HG02642 (cell line): ENCODE measurements around the gene SPATS2L.

Source experiments
- ATAC-seq: cut with Tn5 transposase; IDR thresholded peaks from one replicate; pipeline ENCODE4 v1.9.1; 2021; ENCODE audit warnings: mild to moderate bottlenecking; ENCODE audit not compliant: unreplicated experiment, poor library complexity

The SPATS2L gene

DNA sequence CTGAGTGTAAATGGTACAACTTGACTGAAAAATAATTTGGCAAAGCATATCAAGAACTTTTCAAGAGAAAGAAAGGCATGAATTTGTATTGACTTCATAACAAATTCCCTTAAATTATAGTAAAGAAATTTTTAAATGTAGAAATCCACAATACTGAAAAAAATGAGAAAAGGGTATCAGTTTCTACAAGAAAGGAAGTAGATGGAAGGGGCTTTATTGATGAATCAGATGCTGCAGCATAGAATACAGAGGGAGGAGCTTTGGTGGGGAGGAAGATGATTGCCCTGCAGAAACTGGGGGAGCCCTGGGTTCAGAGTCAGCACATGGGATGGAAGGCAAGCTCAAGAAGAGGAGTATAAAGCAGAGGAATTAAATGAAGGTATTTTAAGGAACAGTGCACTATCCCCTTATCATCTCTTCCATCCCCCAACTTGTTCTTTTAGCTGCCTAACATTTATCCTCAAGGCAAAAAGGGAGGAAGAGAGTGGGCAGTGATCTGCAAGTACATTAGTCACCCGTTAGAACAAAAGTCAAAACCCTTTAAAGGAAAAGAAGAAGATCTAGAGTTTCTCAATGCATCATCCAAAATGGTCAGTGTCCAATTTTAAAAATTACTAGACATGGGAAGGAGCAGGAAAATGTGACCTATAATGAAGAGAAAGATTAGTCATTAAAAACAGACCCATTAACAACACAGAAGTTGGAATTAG lies 125.7 kb downstream of the SPATS2L start:
- ATAC-seq, result no peak

DNA sequence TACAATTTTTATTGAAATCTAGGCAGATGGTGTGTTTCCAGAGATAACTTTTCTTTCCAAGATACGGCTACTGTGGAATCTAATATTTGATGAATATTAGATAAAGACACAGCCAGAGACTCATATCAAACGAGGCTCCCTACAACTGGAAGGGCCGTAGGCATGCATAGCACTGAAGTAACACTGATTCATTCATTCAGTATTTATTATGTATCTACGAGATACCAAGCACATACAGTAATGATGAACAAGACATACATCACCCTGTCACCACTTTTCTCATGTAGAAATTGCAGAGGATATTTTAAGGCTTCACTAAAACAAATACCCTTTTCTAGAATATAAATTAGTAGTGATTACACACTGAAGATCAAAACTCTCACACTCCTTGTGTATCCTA lies 128.9 kb downstream of the SPATS2L start:
- ATAC-seq, result no peak

GRCh38 chr2:200438251-200438650 lies 131.8 kb downstream of the SPATS2L start:
- ATAC-seq, result no peak

- no peak for ATAC-seq
Measured at GRCh38 chr2:200438846-200439245, 132.4 kb downstream of the SPATS2L start.

GRCh38 chr2:200439981-200440380 lies 133.5 kb downstream of the SPATS2L start:
- ATAC-seq, result no peak

DNA sequence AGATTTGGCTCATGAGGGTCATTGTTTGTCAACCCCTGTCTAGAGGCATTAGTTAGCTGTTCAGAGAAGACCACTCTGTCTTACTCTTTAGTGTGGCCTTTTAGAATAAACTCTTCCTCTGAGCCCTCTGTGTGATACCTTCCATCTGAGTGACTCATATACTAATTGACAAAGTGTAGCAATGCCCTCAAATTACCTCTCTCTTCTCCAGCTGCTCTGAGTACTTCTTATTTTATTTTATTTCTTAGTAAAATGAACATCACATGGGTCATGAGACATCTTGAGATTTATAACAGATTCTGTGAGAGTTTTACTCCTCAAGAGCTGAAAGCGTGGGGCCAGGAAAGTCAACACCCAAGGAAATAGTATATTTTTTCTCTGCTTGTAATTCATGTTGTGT lies 136.0 kb downstream of the SPATS2L start:
- ATAC-seq, result no peak

- ATAC-seq, result no peak
Measured at GRCh38 chr2:200443376-200443775, 136.9 kb downstream of the SPATS2L start.

GRCh38 chr2:200443916-200444315 lies 137.4 kb downstream of the SPATS2L start:
- ATAC-seq, result no peak

- ATAC-seq, result no peak
Measured at GRCh38 chr2:200444530-200444929, 138.0 kb downstream of the SPATS2L start.

DNA sequence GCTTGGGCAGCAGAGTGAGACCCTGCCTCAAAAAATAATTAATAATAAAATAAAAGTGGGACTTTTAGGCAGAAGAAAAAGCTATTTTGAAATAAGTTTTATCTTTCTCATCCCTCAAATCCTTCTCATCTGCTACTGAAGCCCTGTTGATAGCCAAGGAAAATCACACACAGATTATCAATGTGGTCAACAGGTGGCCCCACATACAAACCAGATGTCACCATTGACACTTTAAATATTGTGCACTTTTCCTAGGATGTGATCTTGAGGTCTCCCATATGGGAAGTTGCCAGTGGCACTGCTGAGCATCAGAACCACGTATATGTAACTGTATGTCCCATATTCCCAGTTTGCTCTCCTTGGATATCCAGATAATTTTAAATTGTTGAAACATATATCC lies 138.8 kb downstream of the SPATS2L start:
- ATAC-seq, result no peak

GRCh38 chr2:200446612-200447011 lies 140.1 kb downstream of the SPATS2L start:
- ATAC-seq, result no peak

GRCh38 chr2:200447139-200447855 lies 140.8 kb downstream of the SPATS2L start:
- no peak for ATAC-seq

GRCh38 chr2:200448455-200448854 lies 142.0 kb downstream of the SPATS2L start:
- no peak for ATAC-seq

GRCh38 chr2:200449149-200449548 lies 142.7 kb downstream of the SPATS2L start:
- no peak for ATAC-seq

DNA sequence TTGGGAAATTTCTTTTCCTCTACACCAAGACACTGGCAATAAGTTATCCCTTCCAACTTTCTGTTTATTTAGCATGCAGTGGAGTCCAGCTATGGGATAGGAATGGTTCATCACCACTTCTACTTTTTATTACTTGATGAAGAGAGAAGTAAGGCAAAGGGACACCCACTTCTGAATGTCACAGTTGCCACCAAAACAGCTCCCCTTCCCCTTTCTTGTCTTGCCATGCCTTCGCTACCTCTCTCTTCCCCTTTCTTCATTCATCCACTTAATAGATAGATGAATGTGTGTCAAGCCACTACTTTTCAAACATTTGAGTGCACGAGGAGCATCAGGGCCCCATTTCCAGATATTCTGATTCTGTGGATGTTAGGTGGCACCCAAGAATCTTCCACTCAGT lies 143.8 kb downstream of the SPATS2L start:
- no peak for ATAC-seq

GRCh38 chr2:200451511-200451910 lies 145.0 kb downstream of the SPATS2L start:
- ATAC-seq, result no peak

- ATAC-seq, result no peak
Measured at GRCh38 chr2:200452377-200452776, 145.9 kb downstream of the SPATS2L start.

DNA sequence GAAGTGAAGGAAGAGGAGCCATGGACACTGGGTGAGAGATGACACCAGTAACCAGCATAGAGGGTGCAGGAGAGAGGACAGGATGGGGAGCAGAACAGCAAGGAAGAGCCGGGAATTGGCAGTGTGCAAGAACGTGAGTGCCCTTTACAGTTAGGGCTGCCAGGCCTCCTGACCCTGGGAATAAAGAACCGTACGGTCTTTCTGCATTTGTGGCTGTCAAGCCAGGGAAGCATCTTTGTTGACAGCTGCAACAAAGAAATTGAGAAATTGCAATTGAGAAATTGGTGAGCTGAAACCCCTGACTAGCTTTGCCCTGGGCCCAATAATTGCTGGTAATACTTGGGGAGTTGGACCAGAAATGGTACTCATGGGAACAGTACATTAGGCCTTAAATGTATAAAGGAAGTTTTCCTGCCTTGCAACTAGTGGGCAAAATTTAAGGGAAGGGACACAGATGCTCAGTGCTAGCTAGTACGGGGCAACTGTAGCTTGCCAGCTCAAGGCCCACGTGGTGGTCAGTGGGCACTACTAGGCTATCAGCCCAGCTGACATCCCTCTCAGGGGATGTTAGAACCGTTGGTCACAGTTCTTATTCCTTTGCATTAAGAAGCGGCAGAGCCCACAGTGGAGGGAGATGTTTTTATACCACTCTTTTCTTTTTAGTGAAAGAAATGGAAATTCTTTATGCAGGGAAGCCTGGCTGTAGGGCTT lies 146.8 kb downstream of the SPATS2L start:
- ATAC-seq, result no peak

DNA sequence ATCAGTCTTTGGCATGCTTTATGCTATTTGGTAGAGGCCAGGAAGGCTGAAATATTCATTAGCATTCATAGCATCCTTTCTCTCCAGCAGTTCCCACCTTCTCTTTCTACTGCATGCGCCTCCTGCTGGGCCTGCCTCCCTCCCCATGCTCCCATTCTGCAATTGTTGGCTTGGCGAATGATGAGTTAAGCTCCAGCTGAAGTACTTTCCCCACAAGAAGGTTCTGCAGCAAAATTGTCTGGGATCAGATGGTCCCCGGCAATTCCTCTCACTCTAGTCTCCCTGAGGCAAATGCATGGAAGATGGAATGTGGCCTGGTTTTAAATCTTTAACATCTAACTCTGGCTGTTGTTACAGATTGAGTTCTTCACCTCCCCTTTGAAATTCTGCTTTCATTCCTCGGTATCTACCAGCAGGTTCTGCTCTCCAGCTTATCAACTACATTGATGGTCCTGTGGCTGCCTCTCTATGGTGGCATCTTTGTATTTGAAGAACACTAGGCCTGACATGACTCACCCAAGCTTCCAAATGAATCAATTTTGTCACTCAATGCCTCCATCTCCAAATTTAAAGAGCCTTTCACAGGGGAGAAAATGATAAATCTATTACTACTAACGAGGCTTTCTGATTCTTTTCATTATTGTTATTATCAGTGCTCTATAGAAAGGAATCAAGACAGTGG lies 147.5 kb downstream of the SPATS2L start:
- ATAC-seq, result no peak

GRCh38 chr2:200454927-200455801 lies 148.7 kb downstream of the SPATS2L start:
- ATAC-seq, result peak; percentile 86
